PC-3 (cell line): ENCODE data around the gene MESP2. TPM values are rescaled to one million over a fixed set of nuclear protein-coding genes. Genes with fewer than 3 reads are reported as not detected.

Experiments used
- ATAC-seq: fragments of 200-7000 bp; cut with Tn5 transposase; 2 replicates; pipeline ENCODE4 v1.9.1; 2020; ENCODE audit warnings: mild to moderate bottlenecking, moderate library complexity
- BruUV-seq: library from RNA; stranded (reverse); fragments of 400-500 nt; replicated peaks from 2 replicates; lab custom pipeline; 2021; lab: Mats Ljungman, UMichigan
- CTCF ChIA-PET: fragments of 300-600 bp; sonication (Branson Sonifier 250); formaldehyde crosslinking; loops from one replicate; lab custom pipeline; 2022; ENCODE audit warnings: antibody characterized with exemption; lab: Charles Lee
- POLR2A ChIA-PET: fragments of 300-600 bp; sonication (Branson Sonifier 250); formaldehyde crosslinking; loops from one replicate; lab custom pipeline; 2022; ENCODE audit warnings: antibody characterized with exemption; ENCODE audit not compliant: unreplicated experiment; lab: Charles Lee
- DNase-seq: peaks from one replicate; pipeline ENCODE4 v3.0.0-alpha.2; 2015
- H2AFZ ChIP-seq: fragments of 300-600 bp; sonication (generic); 2 replicates; pipeline ENCODE4 v1.6.0; 2016; ENCODE audit warnings: antibody characterized with exemption, low read length
- H3F3A ChIP-seq: fragments of 300-600 bp; sonication (generic); one replicate; pipeline ENCODE4 v1.6.0; 2017; ENCODE audit warnings: antibody characterized with exemption, low read length, control low read depth, mild to moderate bottlenecking; ENCODE audit not compliant: unreplicated experiment
- H3K27ac ChIP-seq: fragments of 300-600 bp; sonication (generic); 2 replicates; pipeline ENCODE4 v1.5.1; 2016; ENCODE audit warnings: mild to moderate bottlenecking, low read length
- H3K27me3 ChIP-seq: fragments of 300-600 bp; sonication (generic); 2 replicates; pipeline ENCODE4 v1.6.1; 2016; ENCODE audit warnings: low read length, mixed read lengths
- H3K36me3 ChIP-seq: fragments of 300-600 bp; sonication (generic); 2 replicates; pipeline ENCODE4 v1.6.1; 2016; ENCODE audit warnings: low read depth, mixed run types, low read length, mixed read lengths
- H3K4me1 ChIP-seq: fragments of 300-600 bp; sonication (generic); 2 replicates; pipeline ENCODE4 v1.5.1; 2016; ENCODE audit warnings: low read length; ENCODE audit not compliant: insufficient read depth
- H3K4me2 ChIP-seq: fragments of 300-600 bp; sonication (generic); 2 replicates; pipeline ENCODE4 v1.6.0; 2016; ENCODE audit warnings: low read length
- H3K4me3 ChIP-seq: fragments of 300-600 bp; sonication (generic); 2 replicates; pipeline ENCODE4 v1.5.1; 2016; ENCODE audit warnings: mild to moderate bottlenecking, low read length, mixed read lengths
- H3K79me2 ChIP-seq: fragments of 300-600 bp; sonication (generic); 2 replicates; pipeline ENCODE4 v1.6.1; 2017; ENCODE audit warnings: low read length, mixed read lengths
- H3K9ac ChIP-seq: fragments of 300-600 bp; sonication (generic); 2 replicates; pipeline ENCODE4 v1.6.0; 2016; ENCODE audit warnings: mild to moderate bottlenecking, low read length
- H3K9me2 ChIP-seq: fragments of 300-600 bp; sonication (generic); replicated peaks from 2 replicates; pipeline ENCODE4 v1.6.1; 2016; ENCODE audit warnings: mixed run types, low read length, mixed read lengths
- H3K9me3 ChIP-seq: fragments of 300-600 bp; sonication (generic); 2 replicates; pipeline ENCODE4 v1.6.1; 2016; ENCODE audit warnings: low read length, mixed read lengths
- H4K20me1 ChIP-seq: fragments of 300-600 bp; sonication (generic); 2 replicates; pipeline ENCODE4 v1.6.1; 2016; ENCODE audit warnings: low read length, mixed read lengths
- EZH2 ChIP-seq: fragments of 300-600 bp; sonication (generic); IDR thresholded peaks from one replicate; pipeline ENCODE4 v1.6.1; 2017; ENCODE audit warnings: antibody characterized with exemption, mild to moderate bottlenecking, low read length; ENCODE audit not compliant: unreplicated experiment
- EZH2phosphoT487 ChIP-seq: fragments of 300-600 bp; sonication (generic); IDR thresholded peaks from 2 replicates; pipeline ENCODE4 v1.6.1; 2018; ENCODE audit warnings: mild to moderate bottlenecking, antibody characterized with exemption, low read length, borderline replicate concordance
- intact Hi-C: fragments of 100-400 bp; cut with micrococcal nuclease; formaldehyde crosslinking; loops from 2 replicates; pipeline ENCODE4 v1.9.0; 2023
- total RNA-seq: library from RNA; depleted of rRNA; stranded (reverse); fragments of >200 nt; gene quantifications from 2 replicates; pipeline ENCODE4 v1.2.3, GENCODE V29; 2014
- TF ChIP-seq, protein P1 (sequence below): fragments of 300-600 bp; sonication (generic); conservative IDR thresholded peaks from 2 replicates; pipeline ENCODE4 v1.5.1; 2017; ENCODE audit warnings: antibody characterized with exemption, low read depth, mild to moderate bottlenecking, low read length

MESP2 gene
- total RNA-seq, 1 experiment from 2014 or later: 1.1 TPM

DNA sequence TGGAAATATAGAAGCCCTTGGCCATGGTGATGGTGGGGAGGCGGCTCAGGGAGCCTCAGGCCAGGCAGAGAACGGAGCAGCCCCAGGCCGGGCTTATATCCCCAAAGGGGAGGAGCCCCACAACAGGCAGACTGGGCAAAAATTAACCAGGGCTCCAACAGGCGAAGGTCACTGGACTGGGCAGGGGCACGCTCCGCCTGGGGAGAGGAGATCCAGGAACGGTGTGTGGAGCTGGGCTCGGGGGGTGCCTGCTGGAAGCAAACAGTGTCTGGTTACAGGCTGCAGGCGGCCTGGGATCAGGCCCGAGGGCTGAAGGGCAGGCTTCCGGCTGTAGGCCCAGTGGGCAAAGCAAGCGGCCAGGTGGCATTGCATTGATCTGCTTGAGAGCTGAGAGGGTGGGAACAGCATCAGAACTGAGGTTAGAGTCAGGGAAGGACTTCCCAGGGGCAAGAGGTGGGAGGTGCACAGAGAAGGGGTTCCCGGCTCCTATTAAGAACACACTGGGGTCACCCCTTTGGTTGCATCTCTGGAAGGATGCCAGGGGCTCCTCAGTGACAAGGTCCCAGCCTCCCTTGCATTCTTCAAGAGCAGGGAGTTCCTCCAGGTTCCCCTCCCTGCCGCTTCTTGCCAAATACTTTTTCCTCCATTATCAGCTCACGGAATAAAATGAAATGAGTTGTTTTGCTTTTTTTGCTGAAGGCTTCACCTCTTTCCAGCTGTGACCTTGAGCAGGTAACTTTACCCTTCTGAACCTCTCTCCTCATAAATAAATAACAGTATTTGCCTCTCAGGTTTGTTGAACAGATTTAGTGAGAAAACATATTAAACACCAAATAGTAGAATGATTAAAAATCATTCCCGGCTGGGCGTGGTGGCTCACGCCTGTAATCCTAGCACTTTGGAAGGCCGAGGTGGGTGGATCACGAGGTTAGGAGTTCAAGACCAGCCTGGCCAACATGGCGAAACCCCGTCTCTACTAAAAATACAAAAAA, 30.7 kb downstream of the MESP2 start:
- Histone ChIP-seq H3K4me3 (no peak overlapping the region), H3F3A (no peaks in the 10 kb centered on the region), H3K9me3 (no peaks in the 10 kb centered on the region), H3K9me2 (no peaks in the 10 kb centered on the region), H3K79me2 (peaks cover 10% of the 10 kb centered on the region), H3K9ac (no peak overlapping the region), H3K27me3 (no peaks in the 10 kb centered on the region), H4K20me1 (no peaks in the 10 kb centered on the region), H3K36me3 (no peaks in the 10 kb centered on the region; the same call in 1 of the 2 replicates), H3K4me2 (no peak overlapping the region), H3K27ac (no peak overlapping the region), H3K4me1 (peaks cover 4% of the 10 kb centered on the region; the same call in 1 of the 2 replicates), H2AFZ (no peak overlapping the region)
- no TSS peak for BruUV-seq
- no peak for ATAC-seq
- intact Hi-C loops: no loop called here
- no peak for DNase-seq
- ChIA-PET CTCF (no interaction called here), POLR2A (no interaction called here)
- TF ChIP-seq EZH2phosphoT487: no peak
- TF ChIP-seq EZH2: no peak
- TF ChIP-seq, protein P1, sequence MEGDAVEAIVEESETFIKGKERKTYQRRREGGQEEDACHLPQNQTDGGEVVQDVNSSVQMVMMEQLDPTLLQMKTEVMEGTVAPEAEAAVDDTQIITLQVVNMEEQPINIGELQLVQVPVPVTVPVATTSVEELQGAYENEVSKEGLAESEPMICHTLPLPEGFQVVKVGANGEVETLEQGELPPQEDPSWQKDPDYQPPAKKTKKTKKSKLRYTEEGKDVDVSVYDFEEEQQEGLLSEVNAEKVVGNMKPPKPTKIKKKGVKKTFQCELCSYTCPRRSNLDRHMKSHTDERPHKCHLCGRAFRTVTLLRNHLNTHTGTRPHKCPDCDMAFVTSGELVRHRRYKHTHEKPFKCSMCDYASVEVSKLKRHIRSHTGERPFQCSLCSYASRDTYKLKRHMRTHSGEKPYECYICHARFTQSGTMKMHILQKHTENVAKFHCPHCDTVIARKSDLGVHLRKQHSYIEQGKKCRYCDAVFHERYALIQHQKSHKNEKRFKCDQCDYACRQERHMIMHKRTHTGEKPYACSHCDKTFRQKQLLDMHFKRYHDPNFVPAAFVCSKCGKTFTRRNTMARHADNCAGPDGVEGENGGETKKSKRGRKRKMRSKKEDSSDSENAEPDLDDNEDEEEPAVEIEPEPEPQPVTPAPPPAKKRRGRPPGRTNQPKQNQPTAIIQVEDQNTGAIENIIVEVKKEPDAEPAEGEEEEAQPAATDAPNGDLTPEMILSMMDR: no peak

DNA sequence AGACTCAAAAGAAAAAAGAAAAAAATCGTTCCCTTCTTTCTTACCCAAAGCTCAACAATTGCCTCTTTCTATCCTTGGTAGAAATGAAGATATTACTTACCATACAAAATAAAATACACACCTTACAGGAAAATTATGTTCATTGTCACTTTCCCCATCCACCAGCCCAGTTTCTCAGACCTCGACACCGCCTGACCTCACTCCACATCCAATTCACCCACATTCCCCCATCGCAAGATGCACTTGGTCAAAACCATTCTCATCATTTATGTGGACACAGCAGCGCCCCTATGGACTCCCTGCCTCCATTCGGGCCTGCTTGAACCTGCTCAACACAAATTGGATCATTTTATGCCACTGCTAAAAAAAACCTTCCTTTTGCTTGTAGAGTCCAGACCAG, 31.6 kb downstream of the MESP2 start:
- no peak overlapping the region for H3K9ac ChIP-seq
- H3K9me2 ChIP-seq: no peaks in the 10 kb centered on the region
- no peak overlapping the region for H3K4me3 ChIP-seq
- H3K4me1 ChIP-seq: peaks cover 8% of the 10 kb centered on the region; the same call in 1 of the 2 replicates
- ChIA-PET POLR2A (no interaction called here), CTCF (interaction anchor here (0.6 kb wide), 1 partner anchor 21 kb away, joined by 3 read pairs; no protein-coding TSS in a partner anchor)
- H2AFZ ChIP-seq: no peak overlapping the region
- no peaks in the 10 kb centered on the region for H3K9me3 ChIP-seq
- no peak for TF ChIP-seq EZH2phosphoT487
- TF ChIP-seq EZH2: no peak
- TF ChIP-seq, protein P1: no peak
- H3F3A ChIP-seq: no peaks in the 10 kb centered on the region
- no peaks in the 10 kb centered on the region for H3K27me3 ChIP-seq
- no peak for ATAC-seq
- no peaks in the 10 kb centered on the region for H4K20me1 ChIP-seq
- intact Hi-C loops: no loop called here
- H3K36me3 ChIP-seq: no peaks in the 10 kb centered on the region; the same call in 1 of the 2 replicates
- no peak overlapping the region for H3K4me2 ChIP-seq
- H3K79me2 ChIP-seq: peaks cover 18% of the 10 kb centered on the region
- no peak overlapping the region for H3K27ac ChIP-seq
- no peak for DNase-seq
- BruUV-seq: no TSS peak
